HFFc6 (cell line): ENCODE data around the gene DLG2. TPM values are rescaled to one million over a fixed set of nuclear protein-coding genes. Genes with fewer than 3 reads are reported as not detected.
A peak's percentile ranks its signal among the peaks of the same experiment; 100 is the strongest.

Experiments
- DNase-seq: peaks from one replicate; pipeline ENCODE4 v3.0.0-alpha.2; 2018
- H3K27ac Mint-ChIP-seq: 2 replicates; pipeline ENCODE4 v1.8.0; 2020; ENCODE audit warnings: mild to moderate bottlenecking, mixed read lengths
- H3K27me3 Mint-ChIP-seq: 2 replicates; pipeline ENCODE4 v1.8.0; 2021; ENCODE audit warnings: mild to moderate bottlenecking, moderate library complexity, mixed read lengths; ENCODE audit not compliant: insufficient read depth
- H3K36me3 Mint-ChIP-seq: 2 replicates; pipeline ENCODE4 v1.8.0; 2021; ENCODE audit warnings: low read depth, mixed read lengths
- H3K4me1 Mint-ChIP-seq: 2 replicates; pipeline ENCODE4 v1.8.0; 2020; ENCODE audit warnings: low read depth, mixed read lengths
- H3K4me3 Mint-ChIP-seq: 2 replicates; pipeline ENCODE4 v1.8.0; 2020; ENCODE audit warnings: mild to moderate bottlenecking, moderate library complexity, mixed read lengths
- H3K9me3 Mint-ChIP-seq: 2 replicates; pipeline ENCODE4 v1.8.0; 2020; ENCODE audit warnings: mild to moderate bottlenecking, mixed read lengths
- CTCF ChIP-seq: fragments of 200-600 bp; sonication (generic); IDR thresholded peaks from 2 replicates; pipeline ENCODE4 v1.5.0; 2021; ENCODE audit warnings: antibody characterized with exemption, mild to moderate bottlenecking
- total RNA-seq, 6 experiments: library from RNA; stranded (reverse); fragmentation: NEBNext Ultra II Directional; extraction: Animal tissue kit (Norgen Biotek cat#: 25700); gene quantifications; 2 replicates in 1 of 6; 3 replicates in 5 of 6; pipeline ENCODE4 v1.2.3, GENCODE V29; 2021

Gene DLG2
- total RNA-seq, 6 experiments from 2014 or later: 0.39 to 1.00 (median 0.80) TPM; not detected in 1

DNA sequence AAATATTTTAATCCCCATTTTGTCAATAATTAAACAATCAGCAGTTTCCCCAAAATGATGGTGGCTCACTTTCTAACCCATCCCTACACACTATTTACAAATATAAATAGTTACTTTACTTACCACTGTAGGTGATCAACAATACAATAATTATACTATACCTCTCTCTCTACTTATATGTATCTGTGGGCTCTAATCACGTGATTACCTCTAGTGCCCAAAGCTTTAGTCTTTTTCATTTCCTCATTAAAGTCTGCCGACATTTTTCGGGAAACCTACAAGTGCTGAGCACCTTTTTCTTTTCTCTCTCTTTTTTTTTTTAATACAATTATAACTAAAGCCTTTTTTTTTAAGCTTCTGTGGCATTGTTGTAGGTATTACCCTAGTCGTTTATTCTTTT, 23.9 kb downstream of the DLG2 start:
- Mint-ChIP-seq H3K9me3 (peaks cover 5% of the 10 kb centered on the region), H3K4me3 (no peak overlapping the region), H3K4me1 (no peaks in the 10 kb centered on the region), H3K36me3 (no peaks in the 10 kb centered on the region), H3K27me3 (peaks cover 3% of the 10 kb centered on the region), H3K27ac (no peak overlapping the region)
- TF ChIP-seq CTCF: no peak
- no peak for DNase-seq

DNA sequence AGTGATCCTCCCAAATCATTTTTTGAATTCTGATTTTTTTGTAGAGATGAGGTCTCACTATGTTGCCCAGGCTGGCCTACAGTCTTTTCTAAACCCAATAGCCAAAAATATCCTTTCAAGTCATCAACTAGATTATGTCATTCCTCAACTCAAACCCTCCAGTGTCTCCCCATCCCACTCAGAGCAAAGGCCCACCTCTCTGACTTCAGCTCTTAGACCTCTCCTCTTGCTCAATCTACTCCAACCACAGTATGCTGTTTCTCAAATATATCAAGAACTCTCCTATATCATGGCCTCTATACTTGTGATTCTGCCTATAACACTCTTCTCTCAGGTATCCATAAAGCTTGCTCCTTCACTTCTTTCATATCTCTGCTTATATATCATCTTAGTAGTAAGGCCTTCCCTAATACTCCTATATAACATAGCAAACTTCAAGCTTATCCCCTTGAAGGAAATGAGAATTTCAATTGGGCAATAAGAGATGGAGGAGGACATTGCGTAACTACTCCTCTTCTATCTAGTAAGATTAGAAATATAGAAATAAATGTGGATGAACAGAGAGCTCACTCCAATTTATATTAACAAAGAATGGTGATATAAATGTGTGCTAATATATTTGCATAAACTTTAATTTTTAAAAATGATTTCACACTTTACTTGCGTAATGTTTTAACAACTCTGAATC, 24.5 kb downstream of the DLG2 start:
- H3K9me3 Mint-ChIP-seq: peaks cover 5% of the 10 kb centered on the region
- no peaks in the 10 kb centered on the region for H3K4me1 Mint-ChIP-seq
- H3K36me3 Mint-ChIP-seq: no peaks in the 10 kb centered on the region
- no peak for TF ChIP-seq CTCF
- DNase-seq: no peak
- no peak overlapping the region for H3K4me3 Mint-ChIP-seq
- H3K27ac Mint-ChIP-seq: no peak overlapping the region
- peaks cover 3% of the 10 kb centered on the region for H3K27me3 Mint-ChIP-seq

DNA sequence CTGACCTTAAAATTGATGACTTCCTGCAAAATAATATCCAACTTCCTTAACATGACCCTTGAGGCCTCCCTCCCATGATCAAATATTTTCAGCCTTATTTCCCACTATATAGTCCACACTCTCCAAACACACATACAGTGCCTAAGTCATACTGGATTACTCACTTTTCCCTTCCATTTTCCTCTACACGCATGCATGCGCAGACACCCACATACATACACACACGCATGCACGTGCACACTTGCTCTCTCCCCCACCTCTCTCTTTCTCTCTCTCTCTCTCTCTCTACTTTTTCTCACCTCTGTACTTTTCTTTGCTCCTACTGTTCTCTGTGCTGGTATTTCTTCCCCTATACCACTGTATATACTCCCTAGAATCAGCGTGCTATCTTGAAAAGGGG, 28.1 kb downstream of the DLG2 start:
- Mint-ChIP-seq H3K27me3 (peaks cover 1% of the 10 kb centered on the region), H3K4me3 (no peak overlapping the region), H3K36me3 (no peaks in the 10 kb centered on the region), H3K27ac (no peak overlapping the region), H3K9me3 (no peaks in the 10 kb centered on the region), H3K4me1 (no peaks in the 10 kb centered on the region)
- no peak for DNase-seq
- no peak for TF ChIP-seq CTCF

DNA sequence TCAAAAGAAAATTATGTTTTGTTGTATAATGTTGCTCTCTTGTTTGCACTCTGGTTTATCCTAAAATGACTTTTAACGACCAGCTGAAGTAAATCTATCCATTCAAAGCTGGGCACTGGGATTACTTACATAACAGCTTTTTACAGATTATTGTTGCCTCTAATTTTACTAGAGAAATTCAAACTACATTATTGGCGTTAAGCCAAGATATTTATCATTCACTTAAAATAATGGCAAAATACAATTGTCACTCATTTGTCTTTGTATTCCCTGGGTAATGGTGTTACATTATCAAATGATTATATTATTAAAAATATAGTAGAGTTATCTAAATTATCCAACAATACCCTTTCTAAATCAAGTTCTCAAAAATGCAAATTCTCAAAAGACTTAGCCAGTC, 30.3 kb downstream of the DLG2 start:
- no peak for DNase-seq
- Mint-ChIP-seq H3K27me3 (no peaks in the 10 kb centered on the region; the same call in 1 of the 2 replicates), H3K36me3 (no peaks in the 10 kb centered on the region), H3K9me3 (no peaks in the 10 kb centered on the region), H3K4me3 (no peak overlapping the region), H3K27ac (no peak overlapping the region), H3K4me1 (no peaks in the 10 kb centered on the region)
- TF ChIP-seq CTCF: no peak

DNA sequence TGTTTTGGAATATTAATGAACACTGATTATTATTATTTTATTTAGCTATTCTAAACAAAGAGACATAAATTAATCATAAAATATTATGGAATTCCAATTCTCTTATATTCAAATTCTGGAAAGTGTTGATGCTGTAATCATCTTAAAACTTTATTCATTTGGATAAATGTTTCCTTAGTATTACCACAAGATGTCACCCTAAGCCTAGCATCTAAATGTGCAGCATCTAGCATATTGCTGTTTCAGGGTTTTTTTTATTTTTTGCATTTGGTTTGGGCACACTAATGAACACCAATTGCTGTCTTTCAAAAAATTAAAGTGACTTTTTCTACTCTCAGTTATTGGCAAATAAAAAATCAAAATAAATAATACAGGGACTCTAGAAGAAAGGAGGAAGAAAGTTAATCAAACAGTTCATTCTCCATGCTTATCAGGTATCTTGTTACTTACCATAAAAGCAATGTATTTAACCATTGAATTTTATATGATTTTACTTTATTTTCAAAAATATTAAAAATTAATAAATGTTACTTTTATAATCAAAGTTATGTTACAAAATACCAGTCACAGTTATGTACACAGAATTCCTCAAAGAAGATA, 31.8 kb downstream of the DLG2 start:
- no peaks in the 10 kb centered on the region; the same call in 1 of the 2 replicates for H3K27me3 Mint-ChIP-seq
- H3K36me3 Mint-ChIP-seq: no peaks in the 10 kb centered on the region
- peak; percentile 82 for TF ChIP-seq CTCF
- DNase-seq: peak; percentile 50
- no peak overlapping the region for H3K4me3 Mint-ChIP-seq
- H3K4me1 Mint-ChIP-seq: no peaks in the 10 kb centered on the region
- no peak overlapping the region for H3K27ac Mint-ChIP-seq
- H3K9me3 Mint-ChIP-seq: no peaks in the 10 kb centered on the region
